Adrenal gland (tissue), 5 donors: Measurements from ENCODE around the gene POLG.

Experiments used
- POLR2A ChIP-seq, 2 donors: fragments of 450-650 bp; IDR thresholded peaks; one replicate each; pipeline ENCODE4 v1.6.1; 2017; ENCODE audit warnings: antibody characterized with exemption in 2 of 2, mild to moderate bottlenecking in 2 of 2, moderate library complexity in 1 of 2
- TF ChIP-seq, protein P1 (sequence below), 6 experiments: fragments of 450-650 bp in 4 of 6; fragments of 200-600 bp in 2 of 6; sonication (generic) in 1 of 6; IDR thresholded peaks; 1 replicate in 5 of 6; 2 replicates in 1 of 6; pipeline versions ENCODE4 v1.5.1 to v1.8.0; 2016 to 2021; ENCODE audit warnings: antibody characterized with exemption in 6 of 6, mild to moderate bottlenecking in 2 of 6, moderate library complexity in 1 of 6
- donor health status: DM: no; HTN: no; CAD: no.

- TF ChIP-seq, protein P1, sequence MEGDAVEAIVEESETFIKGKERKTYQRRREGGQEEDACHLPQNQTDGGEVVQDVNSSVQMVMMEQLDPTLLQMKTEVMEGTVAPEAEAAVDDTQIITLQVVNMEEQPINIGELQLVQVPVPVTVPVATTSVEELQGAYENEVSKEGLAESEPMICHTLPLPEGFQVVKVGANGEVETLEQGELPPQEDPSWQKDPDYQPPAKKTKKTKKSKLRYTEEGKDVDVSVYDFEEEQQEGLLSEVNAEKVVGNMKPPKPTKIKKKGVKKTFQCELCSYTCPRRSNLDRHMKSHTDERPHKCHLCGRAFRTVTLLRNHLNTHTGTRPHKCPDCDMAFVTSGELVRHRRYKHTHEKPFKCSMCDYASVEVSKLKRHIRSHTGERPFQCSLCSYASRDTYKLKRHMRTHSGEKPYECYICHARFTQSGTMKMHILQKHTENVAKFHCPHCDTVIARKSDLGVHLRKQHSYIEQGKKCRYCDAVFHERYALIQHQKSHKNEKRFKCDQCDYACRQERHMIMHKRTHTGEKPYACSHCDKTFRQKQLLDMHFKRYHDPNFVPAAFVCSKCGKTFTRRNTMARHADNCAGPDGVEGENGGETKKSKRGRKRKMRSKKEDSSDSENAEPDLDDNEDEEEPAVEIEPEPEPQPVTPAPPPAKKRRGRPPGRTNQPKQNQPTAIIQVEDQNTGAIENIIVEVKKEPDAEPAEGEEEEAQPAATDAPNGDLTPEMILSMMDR (IDR thresholded peaks at IDR 0.05), result no peak
- no peak for TF ChIP-seq POLR2A (IDR thresholded peaks at IDR 0.05)
Measured at GRCh38 chr15:89379251-89379695, 44.6 kb upstream of the POLG start.
